DLD1 (cell line): ENCODE results near the gene PSMA7.
"Not testable (repeated sequence)": the region's sequence is repeated elsewhere in the genome, so short reads cannot be mapped to it uniquely, and the experiment has no call there.

ENCODE experiments used
- in situ Hi-C: cut with HindIII; loops from 2 replicates; pipeline ENCODE4 v1.10.0; 2017; ENCODE audit warnings: low sequenced_read_pairs

The PSMA7 gene

DNA sequence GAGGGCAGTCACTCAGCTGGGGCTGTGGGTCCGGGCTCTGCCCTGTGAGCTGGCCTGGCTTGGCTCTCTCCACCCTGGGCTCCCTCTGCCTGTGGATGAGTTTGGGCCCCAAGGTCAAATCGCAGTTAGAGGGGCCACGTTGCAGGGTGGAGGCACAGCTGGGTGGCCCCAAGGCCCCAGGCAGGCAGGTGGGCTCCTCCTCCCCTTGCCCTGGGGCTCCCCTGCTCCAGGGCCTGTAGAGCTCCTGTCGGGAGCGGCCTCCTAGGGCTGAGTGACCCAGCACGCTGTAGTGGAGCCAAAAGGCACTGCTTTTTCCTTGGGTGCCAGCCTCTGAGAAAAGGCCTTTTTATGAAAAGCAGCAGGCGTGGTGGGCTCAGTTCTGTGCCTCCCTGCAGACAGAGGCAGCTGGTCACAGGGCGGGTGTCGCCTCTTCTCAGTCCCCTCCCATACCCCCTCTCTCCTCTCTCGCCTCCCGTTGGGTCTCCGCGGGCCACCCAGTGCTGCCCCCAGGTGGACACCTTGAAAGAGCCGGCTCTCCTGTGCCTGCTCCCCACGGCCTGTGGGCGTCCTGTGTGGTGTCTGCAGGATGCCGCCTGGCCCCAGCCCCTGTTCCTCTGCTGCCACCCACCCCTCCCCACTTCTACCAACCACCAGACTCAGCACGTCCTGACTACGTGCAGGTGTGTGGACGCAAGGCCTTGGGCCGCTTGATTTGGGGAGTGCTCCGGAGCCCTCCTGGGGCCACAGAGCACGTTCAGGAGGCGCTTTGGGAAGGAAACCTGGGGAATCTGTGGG is 13.6 kb upstream of the PSMA7 start:
- in situ Hi-C loops: no loop called here

- in situ Hi-C loops: no loop called here
Observed at GRCh38 chr20:62156254-62156556, 13.0 kb upstream of the PSMA7 start.

DNA sequence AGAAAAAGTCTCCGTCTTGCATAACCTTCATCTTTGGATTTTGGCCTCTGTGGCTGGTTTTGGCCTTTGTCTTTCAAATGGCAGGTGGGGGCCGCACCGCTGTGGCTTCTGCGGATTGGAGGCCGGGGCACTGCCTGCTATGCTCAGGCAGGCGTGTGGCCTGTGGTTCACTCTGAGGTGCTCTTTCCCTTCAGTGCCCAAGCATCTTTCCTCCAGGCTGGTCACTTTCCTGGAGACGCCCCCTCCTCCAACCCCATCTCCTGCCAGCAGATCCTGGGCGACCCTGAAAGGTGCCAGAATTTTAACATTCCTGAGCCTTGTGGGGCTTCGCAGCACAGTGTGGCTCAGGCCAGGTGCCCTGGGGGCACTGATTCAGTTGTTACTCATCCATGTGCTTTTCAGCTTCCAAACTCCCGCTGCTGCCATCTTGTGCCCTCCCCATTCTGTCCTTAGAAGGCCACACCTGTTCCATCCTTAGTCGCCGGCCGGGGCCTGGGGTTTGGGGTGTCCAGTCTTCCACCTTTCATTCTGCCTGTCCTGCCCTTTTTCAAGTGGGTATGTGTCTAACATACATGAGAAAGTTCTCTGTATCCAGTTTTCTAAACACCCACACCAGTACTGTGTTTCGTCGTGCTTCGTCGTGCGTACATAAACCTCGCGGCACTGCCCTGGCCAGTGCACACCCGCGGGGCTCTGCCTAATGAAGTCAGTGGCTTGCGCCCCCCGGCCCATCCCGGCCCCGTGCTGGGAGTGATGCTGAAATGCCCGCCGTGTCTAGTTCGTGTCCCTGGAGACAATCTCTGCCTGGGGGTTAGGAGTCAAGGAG is 12.4 kb upstream of the PSMA7 start:
- in situ Hi-C loops: no loop called here

DNA sequence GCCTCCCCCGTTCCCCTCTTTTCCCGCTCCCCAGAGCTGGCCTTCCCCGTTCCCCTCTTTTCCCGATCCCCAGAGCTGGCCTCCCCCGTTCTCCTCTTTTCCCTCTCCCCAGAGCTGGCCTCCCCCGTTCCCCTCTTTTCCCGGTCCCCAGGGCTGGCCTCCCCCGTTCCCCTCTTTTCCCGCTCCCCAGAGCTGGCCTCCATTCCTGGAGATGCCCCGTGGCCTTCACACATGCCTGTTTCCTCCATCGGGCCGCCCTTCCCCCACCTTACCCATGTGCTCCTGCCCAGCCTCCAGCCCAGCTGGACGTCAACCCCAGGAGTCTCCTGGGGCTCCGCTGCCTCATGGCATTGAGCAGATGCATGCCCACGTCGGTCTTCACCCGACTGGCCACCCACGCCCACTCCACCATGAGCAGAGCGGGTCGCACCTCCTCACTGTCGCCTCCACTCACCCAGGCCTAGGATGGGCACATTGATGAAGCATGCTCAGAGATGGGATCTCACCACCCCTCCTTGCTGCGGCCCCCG is 8.7 kb upstream of the PSMA7 start:
- in situ Hi-C loops: no loop called here

- in situ Hi-C loops: no loop called here
Observed at GRCh38 chr20:62151225-62151624, 8.0 kb upstream of the PSMA7 start.

- in situ Hi-C loops: no loop called here
Observed at GRCh38 chr20:62150310-62150575, 7.0 kb upstream of the PSMA7 start.

- in situ Hi-C loops: no loop called here
Observed at GRCh38 chr20:62149532-62150309, 6.5 kb upstream of the PSMA7 start.

DNA sequence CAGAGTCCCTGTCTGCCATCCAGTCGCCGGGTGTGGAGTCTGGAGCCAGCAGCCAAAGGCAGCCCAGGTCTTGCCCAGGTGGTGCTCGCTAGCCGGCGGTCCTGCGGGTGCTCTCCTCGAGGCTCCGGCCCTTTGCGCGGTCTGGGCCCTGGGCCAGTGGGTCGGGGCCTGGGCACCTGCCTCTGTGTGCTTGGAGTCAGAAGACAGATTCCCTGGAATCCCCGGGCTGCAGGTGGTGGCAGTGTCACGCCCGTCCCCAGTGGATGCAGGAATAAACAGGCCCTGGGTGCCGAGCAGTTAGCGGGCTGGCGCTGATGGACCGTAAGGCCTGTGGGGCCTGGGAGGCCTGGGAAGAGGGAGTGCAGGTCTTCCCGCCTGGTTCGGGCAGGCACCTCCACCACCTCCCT is 5.7 kb upstream of the PSMA7 start:
- in situ Hi-C loops: no loop called here

DNA sequence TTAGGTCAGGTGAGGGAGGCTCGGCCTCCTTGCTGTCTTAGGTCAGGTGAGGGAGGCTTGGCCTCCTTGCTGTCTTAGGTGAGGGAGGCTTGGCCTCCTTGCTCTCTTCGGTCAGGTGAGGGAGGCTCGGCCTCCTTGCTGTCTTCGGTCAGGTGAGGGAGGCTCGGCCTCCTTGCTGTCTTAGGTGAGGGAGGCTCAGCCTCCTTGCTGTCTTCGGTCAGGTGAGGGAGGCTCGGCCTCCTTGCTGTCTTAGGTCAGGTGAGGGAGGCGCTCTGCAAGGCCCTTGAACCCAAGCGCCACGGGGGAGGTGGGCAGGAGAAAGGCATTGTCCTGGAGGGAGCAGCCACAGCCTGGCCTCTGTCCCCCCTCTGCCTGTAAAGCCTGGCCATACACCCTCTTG is 5.2 kb upstream of the PSMA7 start:
- in situ Hi-C loops: not testable (repeated sequence)

GRCh38 chr20:62147528-62147927 is 4.3 kb upstream of the PSMA7 start:
- in situ Hi-C loops: no loop called here

DNA sequence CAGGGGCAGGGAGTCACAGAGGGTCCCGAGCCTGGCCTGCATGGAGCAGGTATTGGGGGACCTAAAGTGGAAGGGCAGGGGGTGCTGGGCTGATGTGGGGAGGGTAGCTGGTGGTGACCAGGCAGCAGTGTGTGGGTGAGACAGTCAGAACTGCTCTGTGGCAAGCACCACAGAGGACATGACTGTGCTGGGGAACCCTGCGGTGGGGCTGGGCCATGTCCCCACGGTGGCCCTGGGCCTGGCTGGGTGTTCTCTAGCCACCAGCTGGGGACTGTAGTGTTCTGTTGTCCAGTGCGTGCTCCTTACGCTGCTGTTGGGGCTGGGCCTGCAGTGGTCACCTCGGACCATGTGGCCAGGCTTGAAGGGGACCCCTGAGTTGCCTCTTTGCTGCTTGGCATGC is 3.9 kb upstream of the PSMA7 start:
- in situ Hi-C loops: no loop called here

GRCh38 chr20:62146019-62146755 is 3.0 kb upstream of the PSMA7 start:
- in situ Hi-C loops: no loop called here

GRCh38 chr20:62145688-62146018 is 2.5 kb upstream of the PSMA7 start:
- in situ Hi-C loops: no loop called here

DNA sequence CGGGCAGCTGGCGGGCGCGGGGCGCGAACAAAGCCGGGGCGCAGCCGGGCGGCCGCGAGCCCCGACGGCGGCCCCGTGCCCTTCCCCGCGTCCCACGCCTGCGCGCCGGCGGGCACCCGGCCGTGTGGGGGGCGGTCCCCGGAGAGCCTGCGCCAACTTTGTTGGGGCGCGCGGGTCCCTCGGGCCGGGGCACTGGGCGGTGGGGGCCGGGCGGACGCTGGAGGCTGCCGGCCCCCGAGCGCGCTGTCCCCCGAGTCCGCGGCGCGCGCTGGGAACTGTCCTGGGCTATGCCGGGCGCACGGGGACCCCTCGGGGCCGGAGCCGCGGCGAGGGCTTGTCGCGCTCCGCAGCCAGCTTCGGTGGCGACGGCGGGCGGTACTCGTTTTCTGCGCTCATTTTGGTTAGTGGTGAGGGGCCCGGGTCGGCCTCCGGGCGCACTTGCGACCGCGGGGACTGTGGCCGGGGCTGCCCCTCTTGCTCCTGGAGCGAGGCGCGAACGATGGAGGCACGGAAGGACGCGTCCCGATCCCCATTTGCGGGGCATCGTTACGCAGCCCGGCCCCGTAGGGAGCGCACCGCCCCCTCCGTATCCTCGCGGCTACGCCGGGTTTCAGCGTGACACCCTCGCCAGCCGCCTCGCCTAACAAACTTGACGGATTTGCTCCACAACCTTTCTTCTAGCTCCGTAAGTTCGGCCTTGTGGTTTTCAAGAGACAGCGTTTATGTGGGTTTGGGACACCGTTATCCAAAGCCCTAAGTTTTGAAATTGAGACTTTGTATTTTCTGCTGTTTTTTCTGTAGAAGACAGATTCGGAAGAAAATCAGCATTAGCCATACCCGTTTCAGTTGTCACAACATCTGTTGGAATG is 997 bp upstream of the PSMA7 start:
- in situ Hi-C loops: no loop called here

- in situ Hi-C loops: no loop called here
Observed at GRCh38 chr20:62142252-62143080, 728 bp downstream of the PSMA7 start.

GRCh38 chr20:62141397-62142251 is 1.6 kb downstream of the PSMA7 start:
- in situ Hi-C loops: no loop called here

DNA sequence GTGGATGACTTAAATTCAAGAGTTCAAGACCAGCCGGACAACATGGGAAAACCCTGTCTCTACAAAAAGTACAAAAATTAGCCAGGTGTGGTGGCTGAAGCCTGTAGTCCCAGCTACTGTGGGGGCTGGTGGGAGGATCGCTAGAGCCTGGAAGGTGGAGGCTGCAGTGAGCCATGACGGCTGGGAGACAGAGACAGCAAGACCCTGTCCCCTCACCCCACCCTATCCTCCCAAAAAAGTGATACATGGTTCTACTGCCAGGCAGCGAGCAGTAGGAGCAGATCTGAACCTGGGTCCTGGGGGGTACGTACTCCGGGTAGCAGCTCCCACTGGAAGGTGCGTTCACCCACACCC is 2.2 kb downstream of the PSMA7 start:
- in situ Hi-C loops: no loop called here

DNA sequence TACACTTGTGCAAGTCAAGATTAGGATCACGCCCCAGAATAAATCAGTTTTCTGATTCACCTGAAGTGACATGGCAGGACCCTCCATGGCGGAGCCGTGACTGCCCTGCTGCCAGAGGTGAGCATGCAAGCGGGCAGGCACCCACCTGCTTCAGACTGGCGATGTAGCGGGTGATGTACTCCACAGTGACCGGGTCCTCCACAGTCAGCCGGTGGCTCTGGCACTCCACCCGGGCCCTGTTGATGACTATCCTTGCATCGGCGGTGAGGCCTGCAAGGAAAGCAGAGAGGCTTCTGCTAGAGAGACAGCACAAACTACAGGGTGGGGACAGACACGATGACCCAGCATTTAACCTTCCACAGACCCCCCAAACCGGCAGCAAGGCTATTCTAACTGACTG is 3.6 kb downstream of the PSMA7 start:
- in situ Hi-C loops: no loop called here

DNA sequence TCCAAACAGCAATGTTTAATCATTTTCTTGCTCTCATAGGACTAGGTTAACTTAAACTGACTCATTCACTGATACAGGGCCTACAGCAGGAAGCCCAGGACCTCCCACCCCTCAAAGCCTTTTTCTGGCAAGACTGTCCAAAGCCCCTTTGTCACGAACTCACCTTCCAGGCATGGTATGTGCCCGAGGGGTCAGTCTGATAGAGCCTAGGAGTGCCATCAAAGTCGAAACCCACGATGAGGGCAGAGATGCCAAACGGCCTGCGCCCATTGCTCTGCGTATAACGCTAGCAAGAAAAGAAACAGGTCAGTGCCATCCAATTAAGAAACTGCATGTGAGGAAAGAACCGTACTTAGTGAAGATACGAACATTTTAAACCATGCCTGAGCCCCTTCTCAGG is 4.3 kb downstream of the PSMA7 start:
- in situ Hi-C loops: no loop called here
